Measurements from ENCODE around the gene CCDC171.

- TF ChIP-seq CTCF (IDR thresholded peaks at IDR 0.05) (no peak), POLR2A (IDR thresholded peaks at IDR 0.05; ENCODE audit: low read depth) (no peak), POLR2AphosphoS5 (IDR thresholded peaks at IDR 0.05) (no peak)
These were observed 281.7 kb downstream of the CCDC171 start for GRCh38 chr9:15834541-15834940.

All from esophagus muscularis mucosa (tissue), 3 donors.